ENCODE data around the gene RARG.

The RARG gene

GRCh38 chr12:53223389-53224060, 8.5 kb downstream of the RARG start:
- no peak for DNase-seq (ENCODE audit: low spot score)

DNA sequence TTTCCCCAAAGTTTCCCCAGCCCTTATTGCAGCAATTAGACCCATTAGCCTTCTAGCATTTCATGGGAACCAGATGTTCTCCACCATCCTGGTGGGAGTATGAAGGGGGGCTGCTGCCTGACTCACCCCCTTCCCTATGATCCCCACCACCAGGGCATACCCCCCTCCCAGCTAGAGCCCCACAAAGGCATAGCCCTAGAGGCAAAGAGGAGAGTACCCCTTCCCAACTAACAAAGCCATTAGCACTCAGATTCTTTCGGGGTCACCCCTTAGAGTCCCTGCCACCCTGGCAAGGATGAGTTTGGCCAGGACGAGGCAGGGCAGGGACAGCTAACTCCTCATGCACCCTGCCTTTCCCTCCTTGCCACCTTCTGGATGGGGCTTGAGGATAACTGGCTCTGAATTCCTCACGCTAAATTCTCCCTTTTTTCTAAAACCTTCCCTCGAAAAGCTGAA, 9.2 kb downstream of the RARG start:
- DNase-seq (ENCODE audit: low spot score), result no peak

GRCh38 chr12:53222170-53222721, 9.8 kb downstream of the RARG start:
- no peak for DNase-seq (ENCODE audit: low spot score)

DNA sequence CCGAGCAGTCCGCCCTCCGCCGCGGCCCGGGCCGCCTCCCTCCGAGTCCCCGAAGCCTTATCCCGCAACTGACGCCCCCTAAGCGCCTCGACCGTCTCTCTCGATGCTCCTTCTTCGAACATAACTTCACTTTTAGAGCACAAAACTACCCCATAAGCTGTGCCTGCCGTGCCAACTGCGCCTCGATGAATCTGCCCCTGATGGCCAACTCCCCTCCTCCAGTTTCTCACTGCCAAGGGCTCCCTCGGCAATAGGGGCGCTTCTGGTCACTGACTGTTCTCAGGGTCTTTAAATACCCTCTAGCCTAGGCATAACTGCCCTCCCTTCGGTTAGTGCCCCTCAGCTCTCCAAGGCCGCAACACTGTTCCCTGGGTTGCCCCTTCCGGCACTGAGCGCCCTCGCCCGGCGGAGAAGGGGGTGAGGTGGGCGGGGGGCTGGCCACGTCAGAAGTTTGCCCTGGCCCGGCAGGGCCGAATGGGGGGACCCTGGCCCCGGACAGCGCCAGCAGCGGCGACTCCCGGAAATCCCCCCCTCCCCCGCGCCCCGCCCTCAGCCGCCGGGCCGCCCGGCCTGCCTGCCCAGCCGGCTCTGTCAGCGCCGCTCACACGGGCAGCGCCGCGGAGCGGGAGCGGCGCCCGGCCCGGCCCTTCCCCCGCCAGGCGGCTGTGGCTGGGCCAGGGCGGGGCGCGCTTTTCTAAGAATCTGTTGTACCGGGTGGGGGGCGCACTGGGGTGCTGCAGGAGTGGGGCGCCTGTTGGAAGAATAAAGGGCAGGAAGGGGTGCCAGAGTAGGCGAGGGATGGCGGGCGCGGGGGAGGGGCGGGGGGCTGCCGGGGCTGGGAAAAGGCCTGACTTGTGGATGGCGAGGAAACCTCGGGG, 10.6 kb downstream of the RARG start:
- DNase-seq (ENCODE audit: low spot score), result no peak

GRCh38 chr12:53220694-53221202, 11.3 kb downstream of the RARG start:
- peak; percentile 88 for DNase-seq (ENCODE audit: low spot score)

DNA sequence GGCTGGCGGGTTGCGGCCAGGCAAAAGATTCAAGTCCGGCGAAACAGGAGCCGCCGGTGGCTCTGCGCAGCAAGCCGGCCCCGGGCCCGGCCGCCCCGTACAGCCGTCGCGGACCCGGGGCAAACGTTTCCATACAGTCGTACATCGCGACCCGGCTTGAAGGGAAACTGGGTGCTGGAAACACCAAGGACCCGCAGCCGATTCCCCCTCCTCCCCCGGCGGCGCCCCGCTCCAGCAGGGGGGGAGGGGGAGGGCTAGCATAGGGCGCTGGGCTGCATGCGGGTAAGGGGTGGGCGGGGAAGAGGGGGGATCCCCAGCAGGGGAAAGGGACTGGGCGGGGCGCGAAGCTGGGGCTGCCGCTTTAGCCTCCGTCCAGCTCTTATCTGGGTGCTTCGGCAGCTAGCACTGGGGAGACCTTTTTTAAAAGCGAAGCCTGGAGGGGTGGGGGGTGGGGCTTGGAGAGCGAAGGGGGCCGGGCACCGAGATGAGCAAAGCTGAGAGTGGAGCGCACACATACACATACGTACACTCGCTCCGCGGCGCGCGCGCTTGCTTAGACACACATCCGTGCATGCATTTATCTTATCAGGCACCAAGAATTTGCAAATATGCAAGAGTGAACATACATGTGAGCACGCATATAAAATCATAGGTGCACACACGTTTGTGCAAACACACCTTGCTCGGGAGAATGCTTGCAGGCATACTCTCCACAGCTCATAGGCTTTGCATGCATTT, 11.9 kb downstream of the RARG start:
- peak; percentile 88 for DNase-seq (ENCODE audit: low spot score)

DNA sequence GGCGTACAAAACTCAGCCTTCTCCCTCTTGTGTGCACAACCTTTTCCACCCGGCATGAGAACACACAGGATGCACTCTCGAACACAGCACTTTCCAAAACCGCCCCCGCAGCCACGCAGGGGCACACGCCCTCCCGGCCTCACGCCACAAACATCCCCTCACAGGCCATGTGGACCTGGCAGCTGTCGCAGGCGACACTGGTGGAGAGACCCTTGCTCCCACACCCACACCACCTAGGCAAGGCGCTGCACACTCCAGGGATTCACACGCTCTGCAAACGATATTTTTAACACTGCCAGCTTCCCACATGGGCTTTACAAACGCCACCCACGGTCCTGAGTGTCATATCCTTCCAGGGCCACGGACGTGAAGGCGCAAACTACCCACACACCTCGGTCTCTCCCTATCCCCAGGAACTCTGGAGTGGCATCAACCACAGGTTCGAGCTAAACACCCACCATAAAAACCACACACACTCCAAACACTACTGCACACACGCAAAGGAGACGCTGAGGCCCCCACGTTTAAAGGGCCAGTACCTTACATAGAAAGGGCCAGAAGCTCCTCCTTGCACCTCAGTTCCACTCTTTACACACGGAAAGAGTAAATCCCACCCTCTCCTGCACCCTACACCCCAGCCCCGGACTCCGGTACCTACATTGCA, 12.6 kb downstream of the RARG start:
- DNase-seq (ENCODE audit: low spot score), result peak; percentile 59

GRCh38 chr12:53218551-53219291, 13.3 kb downstream of the RARG start:
- DNase-seq (ENCODE audit: low spot score), result no peak

DNA sequence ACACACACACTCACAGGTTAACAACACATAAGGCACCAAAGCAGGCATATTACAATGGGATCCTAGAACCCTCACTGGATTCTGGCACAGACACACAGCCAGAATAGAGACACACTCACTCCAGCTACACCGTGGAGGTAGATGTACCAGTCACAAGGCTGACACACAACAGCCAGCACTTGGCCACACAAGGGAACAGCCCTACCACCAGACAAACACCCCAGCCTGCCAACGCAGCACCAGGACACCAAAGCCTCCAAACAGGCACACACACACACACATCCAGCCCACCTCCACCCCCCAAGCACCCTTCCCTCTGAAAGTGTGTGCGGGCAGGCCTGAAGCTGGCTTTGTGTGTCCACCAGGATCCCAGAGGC, 14.1 kb downstream of the RARG start:
- DNase-seq (ENCODE audit: low spot score), result no peak

DNA sequence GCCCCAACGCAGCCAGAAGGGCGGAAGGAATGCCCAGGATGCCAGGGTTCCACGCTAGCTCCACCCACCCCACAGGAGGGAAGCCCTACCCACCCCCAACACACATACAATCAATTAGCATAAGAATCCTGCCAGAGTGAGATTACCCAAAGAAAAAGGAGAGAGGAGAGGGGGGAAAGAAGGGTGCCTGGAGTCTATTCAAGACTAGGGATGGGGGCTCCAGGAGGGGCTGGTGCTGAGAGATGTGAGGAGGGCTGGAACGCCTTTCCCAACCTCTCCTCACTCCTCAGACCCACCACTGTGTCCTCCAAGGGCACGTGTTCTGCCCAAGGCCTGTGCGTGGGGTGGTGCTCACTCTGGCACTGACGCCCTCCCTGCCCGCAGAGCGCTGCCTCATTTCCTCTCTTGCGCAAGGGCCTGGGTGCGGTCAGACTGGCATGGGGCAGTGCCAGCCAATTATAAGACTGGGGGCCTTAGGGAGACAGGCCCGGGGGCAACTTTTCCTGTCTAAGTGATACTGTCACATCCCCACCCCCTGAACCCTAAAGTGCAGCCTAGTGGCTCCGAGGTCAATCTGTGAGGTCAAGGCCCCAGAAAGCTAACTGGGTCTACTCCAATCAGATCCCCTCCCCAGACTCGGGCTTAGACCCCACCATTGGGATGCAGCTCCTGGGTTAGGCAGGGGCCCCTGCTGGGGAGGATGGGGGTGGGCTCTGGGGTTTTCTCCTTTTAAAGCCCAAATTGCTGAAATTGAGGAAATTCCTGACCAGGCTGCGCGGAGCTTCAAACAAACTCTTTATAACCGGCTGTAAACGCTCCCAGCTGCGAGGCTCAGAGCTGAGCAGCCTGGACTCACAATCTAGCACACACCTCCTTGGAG, 14.7 kb downstream of the RARG start:
- no peak for DNase-seq (ENCODE audit: low spot score)

DNA sequence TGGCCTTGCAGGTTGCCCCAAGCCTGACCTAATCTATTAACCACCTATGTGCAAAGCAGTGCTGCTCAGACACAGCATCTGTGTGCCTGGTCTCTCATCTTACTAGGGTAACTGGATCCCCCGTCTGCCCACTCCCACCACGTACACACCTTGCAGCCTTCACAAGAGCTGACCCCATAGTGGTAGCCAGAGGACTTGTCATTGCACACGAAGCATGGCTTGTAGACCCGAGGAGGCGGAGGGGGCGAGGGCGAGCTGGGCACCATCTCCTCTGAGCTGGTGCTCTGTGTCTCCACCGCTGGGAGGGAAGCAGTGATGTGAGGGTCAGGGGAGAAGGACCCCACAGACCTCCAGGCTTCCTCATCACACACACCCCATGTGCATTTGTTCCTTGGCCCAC, 16.5 kb downstream of the RARG start:
- DNase-seq (ENCODE audit: low spot score), result no peak

DNA sequence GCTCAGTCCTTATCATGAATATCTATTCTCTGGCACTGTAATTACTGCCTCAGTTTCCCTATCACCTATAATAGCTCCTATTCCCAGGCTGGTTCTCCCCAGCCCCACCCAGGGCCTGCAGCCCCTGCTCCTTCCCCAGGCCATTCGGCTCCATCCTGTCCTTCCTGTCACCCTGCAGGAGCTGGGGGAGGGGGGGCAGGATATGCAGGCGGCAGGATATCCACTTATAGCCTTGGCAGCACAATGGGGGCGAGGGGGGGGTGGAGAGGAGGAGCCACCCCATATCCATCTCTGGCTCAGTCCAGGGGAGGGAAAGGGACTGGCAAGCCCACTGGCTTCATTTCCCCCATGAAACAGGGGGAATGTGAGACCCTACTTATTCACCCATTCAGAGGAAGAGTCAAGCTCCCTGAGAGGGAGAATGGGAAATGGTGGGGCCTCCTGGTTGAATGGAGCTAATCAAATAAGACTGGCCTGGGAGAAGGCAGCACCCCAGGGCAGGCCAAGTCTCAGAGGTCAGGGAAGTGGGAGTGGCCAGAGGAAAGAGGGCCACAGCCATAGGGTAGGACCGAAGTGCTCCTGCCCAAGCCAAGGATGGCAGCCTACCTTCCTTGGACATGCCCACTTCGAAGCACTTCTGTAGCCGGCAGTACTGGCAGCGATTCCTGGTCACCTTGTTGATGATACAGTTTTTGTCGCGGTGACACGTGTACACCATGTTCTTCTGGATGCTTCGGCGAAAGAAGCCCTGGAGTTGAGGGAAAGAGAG, 17.1 kb downstream of the RARG start:
- no peak for DNase-seq (ENCODE audit: low spot score)

GRCh38 chr12:53214221-53214620, 17.8 kb downstream of the RARG start:
- DNase-seq (ENCODE audit: low spot score), result no peak

DNA sequence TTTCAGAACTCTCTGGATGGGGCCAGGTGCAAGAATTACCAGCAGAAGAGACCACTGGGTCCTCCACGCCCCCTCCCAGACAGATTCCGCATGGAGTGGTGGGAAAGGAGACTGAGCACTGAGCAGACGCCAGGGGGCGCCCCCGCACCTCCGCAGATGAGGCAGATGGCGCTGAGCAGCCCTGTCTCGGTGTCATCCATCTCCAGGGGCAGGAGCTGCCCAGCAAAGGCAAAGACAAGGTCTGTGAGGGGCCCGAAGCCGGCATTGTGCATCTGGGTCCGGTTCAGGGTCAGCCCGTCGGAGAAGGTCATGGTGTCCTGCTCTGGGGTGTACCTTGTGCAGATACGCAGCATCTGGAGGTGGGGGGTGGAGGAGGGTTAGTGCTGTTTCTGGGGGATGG, 18.7 kb downstream of the RARG start:
- peak; percentile 86 for DNase-seq (ENCODE audit: low spot score)

GRCh38 chr12:53212931-53213330, 19.1 kb downstream of the RARG start:
- DNase-seq (ENCODE audit: low spot score), result no peak

DNA sequence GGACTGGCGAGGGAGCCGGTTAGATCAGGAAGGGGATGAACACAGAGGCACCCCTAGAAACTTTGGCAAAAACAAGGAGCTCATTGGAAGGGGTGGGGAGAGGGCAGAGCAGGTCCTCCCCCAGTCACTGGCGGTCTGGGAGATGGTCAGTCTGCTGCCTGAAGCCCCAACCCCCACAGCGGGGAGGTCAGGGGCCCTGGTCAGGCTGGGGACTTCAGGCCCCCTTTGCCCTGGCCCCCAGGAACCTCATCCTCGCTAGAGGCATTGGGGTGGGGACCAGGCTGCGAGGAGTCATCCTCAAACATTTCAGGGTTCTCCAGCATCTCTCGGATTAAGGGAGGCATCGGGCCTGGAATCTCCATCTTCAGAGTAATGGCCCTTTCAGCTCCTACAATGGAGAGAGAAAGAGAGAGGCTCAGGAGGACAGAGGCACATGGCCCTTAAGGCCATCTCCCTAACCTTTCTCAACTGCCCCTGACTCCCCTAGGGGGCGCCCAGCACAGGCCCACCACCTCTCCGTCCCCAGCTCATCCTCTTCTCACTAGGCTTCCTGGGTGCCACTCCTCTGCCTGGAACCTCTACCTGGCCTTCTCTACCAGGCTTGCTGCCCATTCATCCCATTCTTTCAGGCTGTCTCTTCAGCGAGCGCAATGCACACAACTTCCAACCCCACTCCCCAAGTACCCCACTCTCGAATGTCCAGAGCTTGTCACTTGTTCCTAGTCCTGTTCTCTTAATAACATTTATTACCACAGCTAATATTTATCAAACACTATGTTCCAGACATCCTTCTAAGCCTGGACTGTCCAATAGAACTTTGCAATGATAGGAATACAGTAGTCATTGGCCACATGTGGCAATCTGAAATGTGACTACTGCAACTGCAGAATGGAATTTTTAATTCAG, 20.3 kb downstream of the RARG start:
- DNase-seq (ENCODE audit: low spot score), result no peak

DNA sequence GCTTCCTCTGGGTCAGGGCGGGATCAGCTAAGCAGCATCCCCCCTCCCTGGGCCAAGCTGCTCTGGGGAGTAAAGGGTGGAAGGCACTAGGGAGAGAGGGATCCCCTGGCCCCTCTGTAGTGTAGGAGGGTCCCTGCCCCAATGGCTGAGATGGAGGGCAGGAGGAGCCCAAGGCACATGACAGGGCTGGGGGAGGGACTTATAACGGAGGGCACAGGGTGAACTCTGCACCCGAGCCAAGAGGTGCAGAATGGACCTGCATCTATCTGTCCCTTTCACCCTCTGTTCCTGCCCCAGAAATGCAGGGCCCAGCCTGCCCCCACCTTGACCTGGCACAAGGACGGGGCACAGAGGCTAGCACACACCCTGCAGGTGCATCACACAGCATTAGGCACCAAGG, 21.2 kb downstream of the RARG start:
- DNase-seq (ENCODE audit: low spot score), result no peak

DNA sequence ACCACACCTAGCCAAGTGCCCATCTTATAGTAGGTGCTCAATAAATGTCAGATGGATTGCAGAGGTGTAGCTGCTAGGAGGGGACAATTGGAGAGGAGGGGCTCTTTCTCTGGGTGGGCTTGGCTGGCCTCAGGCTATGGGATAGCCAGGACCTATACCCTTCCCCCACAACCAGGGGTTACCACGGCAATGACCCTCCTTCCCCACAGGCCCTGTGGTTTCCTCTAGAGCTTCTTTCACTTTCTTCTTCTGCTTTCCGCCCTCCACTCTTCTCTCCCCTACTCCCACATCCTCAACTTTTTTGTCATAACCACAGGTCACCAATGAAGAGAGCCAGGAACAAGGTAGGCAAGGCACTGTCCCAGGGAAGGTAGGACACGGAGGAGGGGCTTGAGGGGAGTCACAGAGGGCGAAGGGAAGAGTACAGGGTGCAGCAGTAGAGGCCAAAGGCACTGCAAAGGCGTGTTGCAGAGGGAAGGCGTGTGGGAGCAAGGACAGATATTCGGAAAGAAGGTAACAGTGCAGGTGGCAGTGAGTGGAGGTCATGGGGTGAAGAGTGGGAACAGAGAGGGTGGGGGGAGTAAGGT, 23.0 kb downstream of the RARG start:
- DNase-seq (ENCODE audit: low spot score), result no peak

Data from cerebellar cortex (tissue), 1 donor.